Measurements from ENCODE around the gene CD22.

The CD22 gene

DNA sequence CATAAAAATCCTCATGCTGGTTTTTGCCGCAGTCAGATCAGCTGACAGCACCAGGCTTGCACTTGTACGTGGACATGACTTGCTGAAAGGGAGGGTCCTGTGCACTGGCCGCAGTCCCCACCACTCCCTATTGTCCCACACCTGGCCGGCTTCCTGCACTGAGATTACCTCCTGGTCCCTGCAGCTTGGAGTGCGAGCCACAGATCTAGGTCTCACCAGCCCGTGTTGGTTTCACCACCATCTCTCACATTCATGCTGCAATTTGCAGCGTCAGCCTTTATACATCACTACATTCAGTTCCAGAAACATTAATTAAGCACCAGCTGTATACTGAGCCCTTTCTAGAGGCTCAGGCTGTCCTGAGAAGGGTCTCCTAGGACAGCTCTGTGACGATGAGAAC is 15.0 kb upstream of the CD22 start:
- no peak for DNase-seq

GRCh38 chr19:35314858-35315470 is 14.0 kb upstream of the CD22 start:
- no peak for DNase-seq

DNA sequence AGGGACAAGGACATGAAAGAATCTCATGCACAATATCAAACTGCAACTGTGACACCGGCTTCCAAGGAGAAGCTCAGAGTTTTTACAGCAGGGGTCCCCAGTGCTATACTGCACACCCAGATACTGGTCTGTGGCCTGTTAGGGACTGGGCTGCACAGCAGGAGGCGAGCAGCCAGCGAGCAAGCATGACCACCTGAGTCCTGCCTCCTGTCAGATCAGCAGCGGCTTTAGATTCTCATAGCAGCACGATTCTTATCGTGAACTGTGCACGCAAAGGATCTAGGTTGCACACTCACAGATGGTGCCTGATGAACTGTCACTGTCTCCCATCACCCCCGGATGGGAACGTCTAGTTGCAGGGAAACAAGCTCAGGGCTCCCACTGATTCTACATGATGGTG is 13.1 kb upstream of the CD22 start:
- no peak for DNase-seq

- no peak for DNase-seq
Observed at GRCh38 chr19:35316560-35316959, 12.4 kb upstream of the CD22 start.

- peak; percentile 81 to 92 (median 90) for DNase-seq
Observed at GRCh38 chr19:35317464-35318043, 11.4 kb upstream of the CD22 start.

GRCh38 chr19:35318679-35319448 is 10.1 kb upstream of the CD22 start:
- peak; percentile 94 to 99 (median 96) for DNase-seq

DNA sequence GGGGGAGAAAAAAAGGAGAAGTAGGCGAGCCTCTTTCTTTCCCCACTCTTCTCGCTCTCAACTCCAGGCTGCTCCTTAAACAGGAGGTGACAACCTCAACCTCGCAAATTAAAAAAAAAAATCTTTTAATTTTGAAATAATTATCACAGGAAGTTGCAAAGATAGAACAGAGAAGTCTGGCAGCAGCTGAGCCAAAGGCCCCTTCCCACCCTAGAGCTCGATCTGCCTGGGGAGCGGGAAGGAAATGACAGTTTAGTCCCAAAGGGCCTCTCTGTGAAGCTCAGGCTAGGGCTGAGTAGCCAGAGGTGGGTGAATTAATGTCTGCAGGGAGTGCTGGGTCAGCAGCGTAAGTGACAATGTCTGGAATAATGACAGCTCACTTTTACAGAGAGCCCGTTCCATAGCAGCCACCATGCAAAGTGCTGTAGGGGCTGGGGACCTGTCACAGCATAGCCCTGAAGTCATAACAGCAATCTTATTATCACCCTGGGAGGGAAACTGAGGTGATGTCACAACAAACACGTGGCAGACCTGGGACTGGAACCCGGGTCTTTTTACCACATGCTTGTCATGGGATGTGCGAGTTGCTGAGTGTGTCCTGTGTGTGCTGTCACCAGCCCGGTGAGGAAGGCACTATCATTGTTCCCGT is 8.8 kb upstream of the CD22 start:
- DNase-seq: peak; percentile 76 to 85 (median 84)

- DNase-seq: peak in 1 of 4 experiments; percentile 28
Observed at GRCh38 chr19:35321291-35321690, 7.7 kb upstream of the CD22 start.

GRCh38 chr19:35322014-35322413 is 7.0 kb upstream of the CD22 start:
- DNase-seq: no peak

- no peak for DNase-seq
Observed at GRCh38 chr19:35327642-35328041, 1.3 kb upstream of the CD22 start.

DNA sequence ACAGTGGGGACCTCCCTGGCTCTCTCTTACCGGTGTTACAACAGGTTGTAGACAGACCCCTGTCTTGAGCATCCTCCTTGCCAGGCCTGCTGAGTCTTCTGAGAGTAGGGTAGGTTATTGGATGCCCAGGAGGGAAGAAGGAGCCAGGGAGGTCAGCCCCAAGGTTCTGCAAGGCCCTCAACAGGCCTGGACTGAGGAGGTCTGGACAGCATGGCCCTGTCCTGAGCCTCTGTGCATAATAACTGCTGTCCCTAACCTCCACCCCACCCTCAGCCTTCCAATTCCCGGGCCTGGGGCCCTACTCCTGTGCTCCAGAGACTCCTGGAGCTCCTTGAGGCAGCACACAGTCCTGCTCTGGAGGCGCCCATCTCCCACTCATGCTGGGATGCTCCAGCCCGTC is 336 bp downstream of the CD22 start:
- no peak for DNase-seq

GRCh38 chr19:35330475-35330874 is 1.5 kb downstream of the CD22 start:
- DNase-seq: no peak

GRCh38 chr19:35331551-35332214 is 2.7 kb downstream of the CD22 start:
- no peak for DNase-seq

- no peak for DNase-seq
Observed at GRCh38 chr19:35332817-35333216, 3.8 kb downstream of the CD22 start.

DNA sequence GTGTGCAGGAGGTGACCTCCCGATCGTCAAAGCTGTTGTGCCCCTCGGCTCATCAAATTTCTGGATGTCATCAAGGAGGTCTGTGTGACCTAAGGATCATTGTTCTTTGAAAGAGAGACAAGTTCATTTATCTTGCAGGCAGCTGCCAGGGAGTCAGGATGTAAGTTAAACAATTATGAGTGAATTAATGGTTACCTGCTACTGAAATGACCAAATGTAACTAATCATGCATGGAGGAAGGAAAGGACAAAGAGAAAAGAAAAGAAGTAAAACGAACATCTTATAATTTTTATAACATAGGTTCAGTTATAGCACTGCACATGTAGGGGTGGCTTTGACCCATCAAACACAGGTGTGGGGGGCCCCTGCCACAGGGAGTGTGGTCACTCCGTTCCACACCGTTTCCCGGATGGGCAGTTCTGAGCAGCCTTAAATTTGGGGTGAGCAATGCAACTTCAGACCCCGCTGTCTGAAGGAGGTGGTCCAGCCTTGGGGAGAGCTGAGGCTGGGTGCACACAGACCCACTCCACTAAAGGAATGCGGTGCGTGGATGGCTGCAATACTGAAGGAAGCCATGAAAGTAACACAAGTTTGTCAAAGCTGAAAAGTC is 5.3 kb downstream of the CD22 start:
- no peak for DNase-seq

- no peak for DNase-seq
Observed at GRCh38 chr19:35336166-35336955, 7.4 kb downstream of the CD22 start.

DNA sequence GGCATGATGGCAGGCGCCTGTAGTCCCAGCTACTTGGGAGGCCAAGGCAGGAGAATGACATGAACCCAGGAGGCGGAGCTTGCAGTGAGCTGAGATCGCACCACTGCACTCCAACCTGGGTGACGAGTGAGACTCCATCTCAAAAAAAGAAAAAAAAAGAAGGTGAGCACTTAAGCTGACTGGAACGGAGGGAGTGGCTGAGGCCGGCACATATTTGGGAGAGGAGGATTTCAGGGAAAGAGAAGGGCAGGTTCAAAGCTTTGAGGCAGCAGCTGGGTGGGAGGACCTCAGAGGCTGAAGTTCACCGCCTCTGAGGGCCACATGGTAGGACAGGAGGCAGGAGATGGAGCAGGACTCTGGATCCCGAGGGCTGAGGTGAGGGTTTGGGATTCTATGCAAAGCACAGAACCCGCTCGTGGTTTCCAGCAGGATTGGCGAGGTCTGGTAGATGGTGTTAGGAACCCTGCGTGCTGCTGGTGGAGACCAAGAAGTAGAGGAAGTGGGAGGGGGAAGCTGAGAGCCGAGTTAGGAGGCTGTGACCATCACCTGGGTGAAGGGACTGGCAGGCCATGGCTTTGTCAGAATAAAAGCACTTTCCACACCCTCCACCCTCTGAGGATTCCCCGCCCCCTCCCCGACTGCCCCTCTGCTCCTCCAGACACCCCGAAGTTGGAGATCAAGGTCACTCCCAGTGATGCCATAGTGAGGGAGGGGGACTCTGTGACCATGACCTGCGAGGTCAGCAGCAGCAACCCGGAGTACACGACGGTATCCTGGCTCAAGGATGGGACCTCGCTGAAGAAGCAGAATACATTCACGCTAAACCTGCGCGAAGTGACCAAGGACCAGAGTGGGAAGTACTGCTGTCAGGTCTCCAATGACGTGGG is 8.4 kb downstream of the CD22 start:
- no peak for DNase-seq

GRCh38 chr19:35337984-35338296 is 9.0 kb downstream of the CD22 start:
- no peak for DNase-seq

GRCh38 chr19:35340431-35340830 is 11.4 kb downstream of the CD22 start:
- no peak for DNase-seq

- no peak for DNase-seq
Observed at GRCh38 chr19:35341006-35341405, 12.0 kb downstream of the CD22 start.

Measured in suppressor macrophage (primary cell).